Omental fat pad (tissue), 4 donors: ENCODE data around the gene TMEM54. TPM values are rescaled to one million over a fixed set of nuclear protein-coding genes. Genes with fewer than 3 reads are reported as not detected.
A peak's percentile ranks its signal among the peaks of the same experiment; 100 is the strongest.

Source experiments
- ATAC-seq: fragments of 150-250 bp; one replicate; pipeline ENCODE4 v1.9.1; 2016; ENCODE audit warnings: mild to moderate bottlenecking, moderate library complexity; ENCODE audit not compliant: low FRiP score
- DNase-seq: peaks from one replicate; pipeline ENCODE4 v3.0.0-alpha.2; 2019; ENCODE audit warnings: low spot score
- total RNA-seq, 4 donors: library from RNA; depleted of rRNA; stranded (reverse); fragments of >200 nt; gene quantifications; one replicate each; pipeline ENCODE4 v1.1.0, GENCODE V29; 2016
- TF ChIP-seq, protein P1 (sequence below), 3 donors: fragments of 450-650 bp; IDR thresholded peaks; one replicate each; pipeline ENCODE4 v1.5.1; 2016 to 2017; ENCODE audit warnings: antibody characterized with exemption in 3 of 3, mild to moderate bottlenecking in 3 of 3, moderate library complexity in 2 of 3

Gene TMEM54
- total RNA-seq, 4 donors from 2014 or later: 16.2 to 70.1 (median 26.4) TPM

DNA sequence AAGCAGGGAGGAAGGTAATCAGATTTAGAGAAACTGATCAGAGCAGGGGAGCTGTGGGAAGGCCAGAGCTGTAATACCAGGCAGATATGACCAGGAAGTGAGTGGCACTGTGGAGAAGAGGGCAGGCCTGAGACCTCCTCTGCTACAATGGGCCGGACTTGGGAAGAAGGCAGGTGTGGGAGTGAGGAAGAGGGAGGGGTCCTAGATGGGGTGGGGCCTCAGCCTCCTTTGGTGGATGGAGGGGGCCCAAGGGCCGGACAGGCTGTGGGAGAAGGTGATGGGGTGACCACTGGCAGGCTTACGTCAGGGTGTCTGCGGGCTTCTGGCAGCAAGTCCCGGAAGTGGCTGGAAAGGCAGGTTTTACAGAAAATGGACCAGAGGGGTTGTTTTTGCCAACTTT is 19.9 kb downstream of the TMEM54 start:
- DNase-seq (no peak), ATAC-seq (no peak)

DNA sequence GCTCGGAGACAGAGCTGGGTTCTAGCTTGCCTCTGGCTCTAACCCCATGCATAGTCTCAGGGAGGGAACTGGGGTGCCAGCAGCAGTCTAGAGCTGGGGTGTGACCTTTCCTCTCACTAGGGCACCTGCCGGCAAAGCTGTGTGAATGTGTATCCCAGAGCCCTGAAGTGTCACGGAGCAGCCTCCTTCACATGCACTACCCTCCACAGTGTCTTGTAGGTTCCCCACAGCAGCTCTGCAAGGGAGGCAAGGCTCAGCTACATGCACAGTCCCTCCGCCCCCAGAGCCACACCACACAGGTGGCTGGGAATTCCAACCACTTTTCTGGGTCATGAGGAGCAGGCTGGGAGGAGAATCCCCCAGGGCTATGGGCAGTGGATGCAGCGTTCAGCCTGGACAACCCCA is 22.6 kb downstream of the TMEM54 start:
- ATAC-seq: no peak
- no peak for DNase-seq
- TF ChIP-seq, protein P1, sequence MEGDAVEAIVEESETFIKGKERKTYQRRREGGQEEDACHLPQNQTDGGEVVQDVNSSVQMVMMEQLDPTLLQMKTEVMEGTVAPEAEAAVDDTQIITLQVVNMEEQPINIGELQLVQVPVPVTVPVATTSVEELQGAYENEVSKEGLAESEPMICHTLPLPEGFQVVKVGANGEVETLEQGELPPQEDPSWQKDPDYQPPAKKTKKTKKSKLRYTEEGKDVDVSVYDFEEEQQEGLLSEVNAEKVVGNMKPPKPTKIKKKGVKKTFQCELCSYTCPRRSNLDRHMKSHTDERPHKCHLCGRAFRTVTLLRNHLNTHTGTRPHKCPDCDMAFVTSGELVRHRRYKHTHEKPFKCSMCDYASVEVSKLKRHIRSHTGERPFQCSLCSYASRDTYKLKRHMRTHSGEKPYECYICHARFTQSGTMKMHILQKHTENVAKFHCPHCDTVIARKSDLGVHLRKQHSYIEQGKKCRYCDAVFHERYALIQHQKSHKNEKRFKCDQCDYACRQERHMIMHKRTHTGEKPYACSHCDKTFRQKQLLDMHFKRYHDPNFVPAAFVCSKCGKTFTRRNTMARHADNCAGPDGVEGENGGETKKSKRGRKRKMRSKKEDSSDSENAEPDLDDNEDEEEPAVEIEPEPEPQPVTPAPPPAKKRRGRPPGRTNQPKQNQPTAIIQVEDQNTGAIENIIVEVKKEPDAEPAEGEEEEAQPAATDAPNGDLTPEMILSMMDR (IDR thresholded peaks at IDR 0.05): no peak

More for the DNA sequence above, 19.9 kb downstream of the TMEM54 start:
- TF ChIP-seq, protein P1 (IDR thresholded peaks at IDR 0.05): no peak

DNA sequence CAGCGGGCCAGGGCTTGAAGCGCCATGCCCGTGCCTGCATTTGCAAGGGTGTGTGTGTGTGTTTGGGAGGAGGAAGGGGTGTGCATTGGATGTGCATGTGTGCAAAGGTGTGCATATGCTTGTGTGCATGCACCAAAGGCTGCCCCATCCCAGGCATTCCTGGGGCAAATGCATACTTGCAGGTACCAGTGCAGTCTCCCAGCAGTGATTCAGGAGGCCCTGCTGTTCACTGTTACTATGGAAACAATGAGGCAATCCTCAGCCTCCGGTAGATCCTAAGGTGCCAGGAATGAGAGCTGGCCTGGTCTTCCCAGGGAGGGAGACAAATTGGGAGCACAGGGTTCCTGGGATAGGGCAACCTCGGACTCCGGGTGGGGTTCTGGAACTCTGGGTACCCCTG is 23.0 kb downstream of the TMEM54 start:
- ATAC-seq: peak; percentile 16
- TF ChIP-seq, protein P1 (IDR thresholded peaks at IDR 0.05): no peak
- no peak for DNase-seq

DNA sequence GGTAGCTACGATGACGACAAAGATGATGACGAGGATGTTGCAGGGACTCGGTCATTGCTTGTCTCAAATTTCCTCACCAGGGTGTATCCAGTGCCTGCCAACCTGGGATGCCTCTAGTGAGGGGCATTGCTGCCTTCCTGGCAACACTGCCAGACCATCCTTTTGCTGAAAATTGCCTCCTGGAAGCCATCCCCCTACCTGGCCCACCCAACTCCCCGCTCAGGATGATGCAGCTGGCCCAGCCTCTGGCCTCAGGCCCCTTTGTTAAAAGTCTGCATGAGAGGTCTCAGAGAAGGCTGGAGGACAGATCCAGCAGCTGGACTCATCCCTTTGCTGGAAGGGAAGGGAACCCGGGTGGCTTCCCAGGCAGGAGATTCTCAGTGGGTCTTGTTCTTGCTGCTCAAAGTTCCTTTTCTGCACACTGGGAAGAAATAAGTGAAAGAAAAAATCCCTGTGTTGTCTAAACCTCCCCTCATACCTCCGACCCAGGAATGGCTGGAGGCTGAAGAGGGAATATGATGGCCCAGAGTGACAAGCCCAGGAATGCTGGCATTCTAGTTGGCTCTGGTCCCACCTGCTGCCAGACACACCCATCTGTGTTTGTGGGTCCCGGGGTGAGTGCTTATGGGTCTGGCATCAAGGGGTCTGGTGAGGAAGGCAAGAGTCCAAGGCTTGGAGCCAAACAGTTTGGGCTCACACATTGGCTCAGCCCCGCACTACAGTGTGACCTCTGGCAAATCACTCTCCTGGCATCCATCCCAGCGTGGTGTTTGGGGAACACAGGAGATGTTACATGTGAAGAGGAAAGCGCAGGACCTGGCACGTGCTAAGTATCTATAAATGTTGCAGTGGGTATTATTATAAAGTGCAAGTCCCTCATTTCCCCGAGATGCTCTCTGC is 23.7 kb downstream of the TMEM54 start:
- DNase-seq (no peak), ATAC-seq (no peak)
- TF ChIP-seq, protein P1 (IDR thresholded peaks at IDR 0.05): no peak

DNA sequence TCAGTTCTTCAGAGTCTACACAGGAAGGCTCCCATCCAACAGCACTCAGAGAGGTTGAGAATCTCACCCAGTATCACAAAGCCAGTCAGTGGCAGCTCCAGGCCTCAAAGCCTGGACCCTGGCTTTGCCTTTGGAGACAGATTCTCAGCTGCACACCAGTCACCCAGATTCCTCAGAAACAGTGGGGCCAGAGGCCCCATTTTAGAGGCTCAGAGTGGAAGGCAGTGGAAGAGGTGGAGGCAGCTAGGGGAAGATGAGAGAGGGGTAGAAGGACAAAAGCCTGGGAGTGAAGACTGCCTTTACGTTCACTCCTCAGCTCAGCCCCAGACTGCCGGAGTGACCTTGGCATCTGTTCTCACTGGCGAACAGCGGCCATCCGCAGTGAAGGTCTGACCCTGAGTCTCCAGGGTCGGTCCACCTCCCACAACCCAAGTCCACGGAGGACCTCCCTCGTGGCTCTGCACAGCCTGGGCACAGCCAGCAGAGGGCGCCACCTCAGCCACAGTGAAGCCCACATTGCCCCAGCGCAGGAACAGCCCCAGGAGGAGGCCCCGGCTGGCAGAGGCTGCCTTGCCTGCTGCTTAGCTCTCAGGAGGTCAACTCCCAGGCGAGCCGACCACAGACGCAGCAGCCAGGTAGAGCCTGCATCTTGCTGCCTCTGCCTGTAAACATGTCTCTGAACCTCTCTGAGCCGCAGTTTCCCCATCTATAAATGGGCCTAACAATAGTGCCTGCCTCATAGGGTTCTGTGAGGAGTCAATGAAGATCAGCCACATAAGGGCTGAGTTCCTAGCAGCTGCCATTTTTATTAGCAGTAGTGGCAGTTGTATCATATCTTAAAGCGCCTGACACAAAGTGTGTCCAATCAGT is 24.6 kb downstream of the TMEM54 start:
- no peak for DNase-seq
- ATAC-seq: peak; percentile 53
- TF ChIP-seq, protein P1 (IDR thresholded peaks at IDR 0.05): no peak

- no peak for DNase-seq
- no peak for ATAC-seq
Observed at GRCh38 chr1:32874860-32875752, 26.1 kb downstream of the TMEM54 start.

More at GRCh38 chr1:32874860-32875752, 26.1 kb downstream of the TMEM54 start:
- TF ChIP-seq, protein P1 (IDR thresholded peaks at IDR 0.05): no peak
